Measurements from ENCODE around the gene HLCS.

Gene HLCS

DNA sequence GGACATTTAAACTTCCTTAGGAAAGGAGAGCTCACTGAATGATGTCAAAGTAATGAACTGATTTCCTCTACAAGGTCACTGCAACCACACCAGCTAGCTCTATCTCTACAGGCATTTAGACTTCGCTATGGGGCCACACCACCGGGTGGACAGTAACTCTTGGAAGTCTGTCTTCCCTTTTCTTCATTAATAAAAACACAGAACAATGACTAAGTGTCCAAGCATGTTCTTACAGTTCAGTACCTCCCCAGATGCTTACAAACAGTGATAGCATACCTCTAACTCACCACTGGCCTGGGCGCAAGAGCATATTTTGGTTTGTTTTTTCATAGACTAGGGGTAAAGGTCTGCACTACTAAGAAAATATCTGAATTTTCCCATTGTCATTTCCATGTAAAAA is 212.9 kb downstream of the HLCS start:
- no peaks in the 10 kb centered on the region for H3K27me3 ChIP-seq (ENCODE audit: insufficient read depth, low read depth, severe bottlenecking)
- H3K4me3 ChIP-seq (ENCODE audit: low read depth, low read length) = no peak overlapping the region
- no peak for TF ChIP-seq CTCF (IDR thresholded peaks at IDR 0.05; ENCODE audit: low read depth, low read length)
- no peak for DNase-seq
- peaks cover 10% of the 10 kb centered on the region for H3K36me3 ChIP-seq
- no peaks in the 10 kb centered on the region for H3K9me3 ChIP-seq (ENCODE audit: severe bottlenecking)
- H3K27ac ChIP-seq = no peak overlapping the region

DNA sequence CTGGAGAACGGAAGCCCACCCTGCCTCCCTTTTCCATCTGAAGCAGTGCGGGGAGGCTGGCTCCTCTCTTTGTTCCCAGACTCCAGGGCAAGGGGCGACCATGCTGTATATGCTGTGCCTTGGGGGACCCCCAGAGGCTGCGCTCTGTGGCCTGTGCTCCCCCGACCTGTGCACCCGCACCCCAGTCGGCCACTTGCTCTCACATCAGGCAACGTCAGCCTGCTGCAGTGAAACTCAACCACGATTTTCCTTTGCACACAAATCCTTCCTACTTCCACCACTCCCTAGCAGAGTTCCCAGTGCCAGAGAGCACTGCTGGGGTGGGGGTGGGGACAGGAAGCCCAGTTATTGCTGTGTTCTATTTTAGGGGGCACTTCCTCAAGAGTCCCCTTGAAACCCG is 215.1 kb downstream of the HLCS start:
- Histone ChIP-seq H3K9me3 (ENCODE audit: severe bottlenecking) (no peaks in the 10 kb centered on the region), H3K27ac (no peak overlapping the region), H3K4me3 (ENCODE audit: low read depth, low read length) (no peak overlapping the region), H3K27me3 (ENCODE audit: insufficient read depth, low read depth, severe bottlenecking) (no peaks in the 10 kb centered on the region), H3K36me3 (peaks cover 10% of the 10 kb centered on the region)
- no peak for TF ChIP-seq CTCF (IDR thresholded peaks at IDR 0.05; ENCODE audit: low read depth, low read length)
- DNase-seq = no peak

- Histone ChIP-seq H3K36me3 (peaks cover 5% of the 10 kb centered on the region), H3K27me3 (ENCODE audit: insufficient read depth, low read depth, severe bottlenecking) (no peaks in the 10 kb centered on the region), H3K9me3 (ENCODE audit: severe bottlenecking) (no peaks in the 10 kb centered on the region), H3K27ac (no peak overlapping the region), H3K4me3 (ENCODE audit: low read depth, low read length) (no peak overlapping the region)
- DNase-seq = no peak
- TF ChIP-seq CTCF (IDR thresholded peaks at IDR 0.05; ENCODE audit: low read depth, low read length) = no peak
Observed at GRCh38 chr21:36750576-36750959, 215.9 kb downstream of the HLCS start.

DNA sequence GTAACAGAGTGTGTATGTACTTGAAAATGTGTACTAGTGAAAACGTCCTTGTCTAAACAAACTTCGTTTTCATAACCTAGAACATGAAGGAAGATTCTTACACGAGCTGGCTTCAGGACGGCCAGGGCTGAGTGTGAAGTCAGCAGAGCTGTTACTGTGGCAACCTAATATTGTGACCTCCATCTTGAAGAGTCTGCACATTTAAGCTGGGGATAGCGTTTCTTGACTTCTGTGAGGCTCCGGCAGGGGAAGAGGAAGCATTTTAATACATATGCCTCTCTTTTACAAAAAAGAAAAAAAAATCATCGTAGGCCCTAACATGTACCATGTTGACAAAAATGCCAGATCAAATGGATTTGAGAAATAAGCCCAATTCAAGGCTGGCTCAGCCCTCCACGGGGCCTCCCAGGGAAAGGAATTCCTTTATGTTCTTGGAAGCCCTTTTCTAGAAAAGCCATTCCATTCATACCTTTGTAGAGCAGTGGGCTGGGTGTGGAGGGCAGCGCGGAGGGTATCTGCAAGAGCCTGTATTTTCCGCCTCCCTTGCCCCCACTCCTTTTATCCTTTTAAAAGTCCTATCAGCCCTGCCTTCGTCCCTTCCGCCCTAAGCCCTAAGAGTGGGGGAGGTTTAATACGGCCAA is 216.4 kb downstream of the HLCS start:
- no peak overlapping the region for H3K27ac ChIP-seq
- H3K27me3 ChIP-seq (ENCODE audit: insufficient read depth, low read depth, severe bottlenecking) = no peaks in the 10 kb centered on the region
- no peak for TF ChIP-seq CTCF (IDR thresholded peaks at IDR 0.05; ENCODE audit: low read depth, low read length)

DNA sequence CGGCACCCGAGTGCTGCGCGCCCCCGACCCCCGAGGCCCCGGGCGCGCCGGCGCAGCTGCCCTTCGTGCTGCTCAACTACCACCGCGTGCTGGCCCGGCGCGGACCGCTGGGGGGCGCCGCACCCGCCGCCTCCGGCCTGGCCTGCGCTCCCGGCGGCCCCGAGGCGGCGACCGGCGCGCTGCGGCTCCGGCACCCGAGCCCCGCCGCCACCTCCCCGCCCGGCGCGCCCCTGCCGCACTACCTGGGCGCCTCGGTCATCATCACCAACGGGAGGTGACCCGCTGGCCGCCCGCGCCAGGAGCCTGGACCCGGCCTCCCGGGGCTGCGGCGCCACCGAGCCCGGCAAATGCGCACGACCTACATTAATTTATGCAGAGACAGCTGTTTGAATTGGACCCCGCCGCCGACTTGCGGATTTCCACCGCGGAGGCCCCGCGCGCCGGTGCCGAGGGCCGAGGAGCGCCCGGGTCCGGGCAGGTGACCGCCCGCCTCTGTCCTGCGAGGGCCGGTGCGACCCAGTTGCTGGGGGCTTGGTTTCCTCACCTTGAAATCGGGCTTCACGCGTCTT is 218.6 kb downstream of the HLCS start:
- peak overlapping the region; percentile 56 for H3K4me3 ChIP-seq (ENCODE audit: low read depth, low read length)
- H3K27ac ChIP-seq = no peak overlapping the region
- no peaks in the 10 kb centered on the region for H3K36me3 ChIP-seq
- no peaks in the 10 kb centered on the region for H3K9me3 ChIP-seq (ENCODE audit: severe bottlenecking)
- peak; percentile 74 for TF ChIP-seq CTCF (IDR thresholded peaks at IDR 0.05; ENCODE audit: low read depth, low read length)
- peak; percentile 86 for DNase-seq
- no peaks in the 10 kb centered on the region for H3K27me3 ChIP-seq (ENCODE audit: insufficient read depth, low read depth, severe bottlenecking)

More for the DNA sequence above, 216.4 kb downstream of the HLCS start:
- peaks cover 5% of the 10 kb centered on the region for H3K36me3 ChIP-seq
- H3K4me3 ChIP-seq (ENCODE audit: low read depth, low read length) = no peak overlapping the region
- DNase-seq = no peak
- no peaks in the 10 kb centered on the region for H3K9me3 ChIP-seq (ENCODE audit: severe bottlenecking)

All from WERI-Rb-1 (cell line).